Ishikawa (cell line): ENCODE results near the gene CNR2.

Experiments used
- CREB1 ChIP-seq: IDR thresholded peaks from 2 replicates; pipeline ENCODE4 v1.6.1; 2012; ENCODE audit warnings: low read depth
- EP300 ChIP-seq: IDR thresholded peaks from 2 replicates; pipeline ENCODE4 v1.6.1; 2012; ENCODE audit warnings: borderline replicate concordance
- USF1 ChIP-seq: IDR thresholded peaks from 2 replicates; pipeline ENCODE4 v1.6.1; 2012
- YY1 ChIP-seq: IDR thresholded peaks from 2 replicates; pipeline ENCODE4 v1.6.1; 2012; ENCODE audit warnings: low read depth
- ZBTB7A ChIP-seq: IDR thresholded peaks from 2 replicates; pipeline ENCODE4 v1.6.1; 2012; ENCODE audit warnings: low read depth

DNA sequence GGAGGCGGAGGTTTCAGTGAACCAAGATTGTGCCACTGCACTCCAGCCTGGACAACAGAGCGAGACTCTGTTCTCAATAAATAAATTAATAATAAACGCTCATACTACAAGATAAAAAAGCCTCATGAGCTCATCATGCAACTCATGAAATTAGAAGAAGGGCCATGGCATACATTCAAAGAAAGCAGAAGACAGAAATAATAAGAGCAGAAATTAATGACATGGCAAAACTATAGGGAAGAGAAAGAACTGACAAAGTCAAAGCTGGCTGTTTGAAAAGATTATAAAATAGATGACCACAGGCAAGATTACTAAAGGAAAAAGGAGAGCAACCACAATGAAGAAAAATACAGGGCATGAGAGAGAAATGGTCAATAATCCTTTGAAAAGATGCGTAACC is 30.4 kb downstream of the CNR2 start:
- no peak for TF ChIP-seq YY1
- TF ChIP-seq ZBTB7A = no peak
- no peak for TF ChIP-seq CREB1
- no peak for TF ChIP-seq USF1
- no peak for TF ChIP-seq EP300
